ENCODE data around the gene NADK2. TPM values are rescaled to one million over a fixed set of nuclear protein-coding genes. Genes with fewer than 3 reads are reported as not detected.

Gene NADK2
- total and polyA plus RNA-seq, 9 of the 15 experiments (the other 6 are each of a cell fraction or from before 2014, with no cell fraction given): 10.6 to 41.0 (median 24.0) TPM

DNA sequence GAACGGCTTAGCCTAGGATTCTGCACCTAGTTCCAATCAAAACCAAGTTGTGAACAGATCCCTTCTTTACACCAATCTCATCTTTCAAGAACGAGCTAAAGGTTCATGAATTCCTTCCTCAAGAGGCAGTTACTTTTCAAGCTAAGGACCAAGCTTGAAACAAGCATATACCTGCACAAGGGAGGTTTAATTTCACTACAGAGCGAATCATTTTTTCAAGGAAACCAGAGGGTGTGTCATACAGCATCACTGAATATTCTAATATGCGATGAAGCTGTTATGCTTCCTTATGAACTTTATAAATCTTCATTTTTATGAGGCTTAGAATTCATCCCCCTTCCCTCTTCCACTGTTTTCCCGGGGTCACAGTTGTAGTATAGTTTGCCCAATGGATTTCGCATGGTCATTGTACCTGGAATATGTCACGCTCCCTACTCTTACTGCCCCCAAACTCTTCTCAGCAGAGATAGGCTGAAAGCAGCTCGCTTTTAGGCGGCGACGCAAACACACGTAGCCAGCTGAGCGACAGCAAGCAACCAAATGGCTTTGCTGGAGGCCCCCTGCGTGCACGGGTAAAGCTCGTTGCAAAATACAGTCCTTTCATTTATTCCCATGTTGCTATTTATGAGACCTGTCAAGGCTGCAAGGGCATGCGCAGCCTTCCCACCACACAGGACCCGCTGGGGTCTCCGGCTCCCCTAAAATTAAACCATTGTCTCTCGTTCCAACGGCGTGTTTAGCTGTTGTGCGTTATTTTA lies 90.9 kb downstream of the NADK2 start (continued):
- TF ChIP-seq L3MBTL2 (IDR thresholded peaks at IDR 0.05): no peak
- no peak for TF ChIP-seq TCFL5 (CRISPR knock-in tag; conservative IDR thresholded peaks at IDR 0.05)
- TF ChIP-seq EZH2 (IDR thresholded peaks at IDR 0.05; ENCODE audit: borderline replicate concordance, low read depth, low read length): no peak
- no peak for TF ChIP-seq SPI1 (IDR thresholded peaks at IDR 0.05; ENCODE audit: borderline replicate concordance, low read depth, low read length)
- no peak for TF ChIP-seq THRAP3 (IDR thresholded peaks at IDR 0.05; ENCODE audit: borderline replicate concordance)
- TF ChIP-seq POLR2G (IDR thresholded peaks at IDR 0.05; ENCODE audit: low read depth, low read length): no peak
- no peak for TF ChIP-seq SMARCE1 (IDR thresholded peaks at IDR 0.05)
- no peak for TF ChIP-seq PRMT5 (CRISPR knock-in tag; IDR thresholded peaks at IDR 0.05)
- peak in 1 of 2 experiments; percentile 89; a peak in 2 of 4 replicates for TF ChIP-seq TBL1XR1 (IDR thresholded peaks at IDR 0.05; ENCODE audit: low read length in 2 of 2)
- no peak for TF ChIP-seq TSC22D4 (tag; IDR thresholded peaks at IDR 0.05)
- no peak for TF ChIP-seq GTF2F1 (IDR thresholded peaks at IDR 0.05; ENCODE audit: low read depth, low read length)
- TF ChIP-seq, protein P1, sequence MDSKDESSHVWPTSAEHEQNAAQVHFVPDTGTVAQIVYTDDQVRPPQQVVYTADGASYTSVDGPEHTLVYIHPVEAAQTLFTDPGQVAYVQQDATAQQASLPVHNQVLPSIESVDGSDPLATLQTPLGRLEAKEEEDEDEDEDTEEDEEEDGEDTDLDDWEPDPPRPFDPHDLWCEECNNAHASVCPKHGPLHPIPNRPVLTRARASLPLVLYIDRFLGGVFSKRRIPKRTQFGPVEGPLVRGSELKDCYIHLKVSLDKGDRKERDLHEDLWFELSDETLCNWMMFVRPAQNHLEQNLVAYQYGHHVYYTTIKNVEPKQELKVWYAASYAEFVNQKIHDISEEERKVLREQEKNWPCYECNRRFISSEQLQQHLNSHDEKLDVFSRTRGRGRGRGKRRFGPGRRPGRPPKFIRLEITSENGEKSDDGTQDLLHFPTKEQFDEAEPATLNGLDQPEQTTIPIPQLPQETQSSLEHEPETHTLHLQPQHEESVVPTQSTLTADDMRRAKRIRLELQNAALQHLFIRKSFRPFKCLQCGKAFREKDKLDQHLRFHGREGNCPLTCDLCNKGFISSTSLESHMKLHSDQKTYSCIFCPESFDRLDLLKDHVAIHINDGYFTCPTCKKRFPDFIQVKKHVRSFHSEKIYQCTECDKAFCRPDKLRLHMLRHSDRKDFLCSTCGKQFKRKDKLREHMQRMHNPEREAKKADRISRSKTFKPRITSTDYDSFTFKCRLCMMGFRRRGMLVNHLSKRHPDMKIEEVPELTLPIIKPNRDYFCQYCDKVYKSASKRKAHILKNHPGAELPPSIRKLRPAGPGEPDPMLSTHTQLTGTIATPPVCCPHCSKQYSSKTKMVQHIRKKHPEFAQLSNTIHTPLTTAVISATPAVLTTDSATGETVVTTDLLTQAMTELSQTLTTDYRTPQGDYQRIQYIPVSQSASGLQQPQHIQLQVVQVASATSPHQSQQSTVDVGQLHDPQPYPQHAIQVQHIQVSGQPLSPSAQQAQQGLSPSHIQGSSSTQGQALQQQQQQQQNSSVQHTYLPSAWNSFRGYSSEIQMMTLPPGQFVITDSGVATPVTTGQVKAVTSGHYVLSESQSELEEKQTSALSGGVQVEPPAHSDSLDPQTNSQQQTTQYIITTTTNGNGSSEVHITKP (IDR thresholded peaks at IDR 0.05; ENCODE audit: partially characterized antibody): peak; percentile 24
- TF ChIP-seq POLR2AphosphoS5 (IDR thresholded peaks at IDR 0.05; ENCODE audit: control insufficient read depth, insufficient read depth, low read depth, low read length): peak; percentile 81
- no peak for TF ChIP-seq POLR2AphosphoS2 (IDR thresholded peaks at IDR 0.05; ENCODE audit: low read length)
- TF ChIP-seq, protein P2, sequence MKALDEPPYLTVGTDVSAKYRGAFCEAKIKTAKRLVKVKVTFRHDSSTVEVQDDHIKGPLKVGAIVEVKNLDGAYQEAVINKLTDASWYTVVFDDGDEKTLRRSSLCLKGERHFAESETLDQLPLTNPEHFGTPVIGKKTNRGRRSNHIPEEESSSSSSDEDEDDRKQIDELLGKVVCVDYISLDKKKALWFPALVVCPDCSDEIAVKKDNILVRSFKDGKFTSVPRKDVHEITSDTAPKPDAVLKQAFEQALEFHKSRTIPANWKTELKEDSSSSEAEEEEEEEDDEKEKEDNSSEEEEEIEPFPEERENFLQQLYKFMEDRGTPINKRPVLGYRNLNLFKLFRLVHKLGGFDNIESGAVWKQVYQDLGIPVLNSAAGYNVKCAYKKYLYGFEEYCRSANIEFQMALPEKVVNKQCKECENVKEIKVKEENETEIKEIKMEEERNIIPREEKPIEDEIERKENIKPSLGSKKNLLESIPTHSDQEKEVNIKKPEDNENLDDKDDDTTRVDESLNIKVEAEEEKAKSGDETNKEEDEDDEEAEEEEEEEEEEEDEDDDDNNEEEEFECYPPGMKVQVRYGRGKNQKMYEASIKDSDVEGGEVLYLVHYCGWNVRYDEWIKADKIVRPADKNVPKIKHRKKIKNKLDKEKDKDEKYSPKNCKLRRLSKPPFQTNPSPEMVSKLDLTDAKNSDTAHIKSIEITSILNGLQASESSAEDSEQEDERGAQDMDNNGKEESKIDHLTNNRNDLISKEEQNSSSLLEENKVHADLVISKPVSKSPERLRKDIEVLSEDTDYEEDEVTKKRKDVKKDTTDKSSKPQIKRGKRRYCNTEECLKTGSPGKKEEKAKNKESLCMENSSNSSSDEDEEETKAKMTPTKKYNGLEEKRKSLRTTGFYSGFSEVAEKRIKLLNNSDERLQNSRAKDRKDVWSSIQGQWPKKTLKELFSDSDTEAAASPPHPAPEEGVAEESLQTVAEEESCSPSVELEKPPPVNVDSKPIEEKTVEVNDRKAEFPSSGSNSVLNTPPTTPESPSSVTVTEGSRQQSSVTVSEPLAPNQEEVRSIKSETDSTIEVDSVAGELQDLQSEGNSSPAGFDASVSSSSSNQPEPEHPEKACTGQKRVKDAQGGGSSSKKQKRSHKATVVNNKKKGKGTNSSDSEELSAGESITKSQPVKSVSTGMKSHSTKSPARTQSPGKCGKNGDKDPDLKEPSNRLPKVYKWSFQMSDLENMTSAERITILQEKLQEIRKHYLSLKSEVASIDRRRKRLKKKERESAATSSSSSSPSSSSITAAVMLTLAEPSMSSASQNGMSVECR (CRISPR knock-in tag; IDR thresholded peaks at IDR 0.05): no peak; the same call in 1 of the 2 replicates
- TF ChIP-seq MAZ (CRISPR knock-in tag; conservative IDR thresholded peaks at IDR 0.05 in 1 of 2, IDR thresholded peaks at IDR 0.05 in 1 of 2): peak in 1 of 2 experiments; percentile 80; a peak in 2 of 4 replicates
- TF ChIP-seq RB1 (IDR thresholded peaks at IDR 0.05; ENCODE audit: low read depth): peak; percentile 43; the same call in 1 of the 2 replicates
- TF ChIP-seq TAF1 (IDR thresholded peaks at IDR 0.05; ENCODE audit: control insufficient read depth, extremely low read depth, insufficient read depth, low read length, severe bottlenecking): peak; percentile 91
- TF ChIP-seq U2AF2 (optimal IDR thresholded peaks at IDR 0.05; ENCODE audit: low read depth, low read length): no peak
- TF ChIP-seq NFIX (CRISPR knock-in tag; IDR thresholded peaks at IDR 0.05; ENCODE audit: low read depth): no peak

All from K562 (cell line).